Inferior parietal cortex (tissue), 1 donor: ENCODE results near the gene DQX1.
A peak's percentile ranks its signal among the peaks of the same experiment; 100 is the strongest.

Source experiments
- DNase-seq: peaks from one replicate; pipeline ENCODE4 v3.0.0-alpha.2; 2016; ENCODE audit errors: extremely low spot score

Gene DQX1

GRCh38 chr2:74532222-74532621 is 6.2 kb upstream of the DQX1 start:
- DNase-seq: no peak

GRCh38 chr2:74531666-74532065 is 5.6 kb upstream of the DQX1 start:
- no peak for DNase-seq

GRCh38 chr2:74530239-74531187 is 4.5 kb upstream of the DQX1 start:
- peak; percentile 59 for DNase-seq

- peak; percentile 98 for DNase-seq
Measured at GRCh38 chr2:74529357-74530238, 3.6 kb upstream of the DQX1 start, which contains the start of the genes AUP1 and HTRA2. TSS of gene AUP1 (minus strand) at chr2:74529706. CDS start at chr2:74529629, 77 bp downstream. TSS of gene HTRA2 (plus strand) at chr2:74529933. CDS start at chr2:74530007, 74 bp downstream.

DNA sequence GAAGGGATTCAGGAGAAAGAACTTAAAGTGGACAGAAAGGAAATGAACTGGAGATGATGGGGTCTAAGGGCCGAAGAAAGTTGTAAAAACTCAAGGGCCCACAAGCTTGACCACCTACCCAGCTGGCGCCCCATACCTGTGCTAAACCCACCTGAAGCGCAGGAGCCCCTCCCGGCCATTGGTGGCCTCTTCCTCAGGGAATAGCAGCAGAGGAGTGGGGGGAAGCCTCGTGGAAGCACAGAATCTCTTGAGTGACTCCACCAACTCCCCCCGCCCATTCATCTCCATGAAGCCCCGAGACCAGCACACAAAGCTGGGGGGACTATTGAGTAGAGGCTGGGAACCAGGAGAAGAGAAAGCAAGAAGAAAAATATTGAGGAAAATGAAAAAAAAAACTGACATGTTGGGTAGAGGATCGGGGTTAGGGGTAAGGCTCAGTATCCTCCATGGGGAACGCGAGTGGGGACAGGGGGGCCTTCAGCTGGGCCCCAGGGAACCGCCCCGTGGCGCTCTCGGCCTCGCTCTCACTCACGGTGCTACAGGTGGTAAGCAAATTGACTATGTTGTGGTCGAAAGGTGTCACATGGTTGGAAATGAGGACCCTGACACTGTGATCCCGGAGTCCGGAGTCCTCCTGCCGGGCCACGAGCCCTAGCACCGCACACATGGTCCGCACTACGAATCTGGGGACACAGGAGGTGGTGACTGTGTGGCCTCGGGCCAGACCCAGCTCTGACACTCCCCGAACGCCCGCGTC is 2.7 kb upstream of the DQX1 start:
- no peak for DNase-seq

DNA sequence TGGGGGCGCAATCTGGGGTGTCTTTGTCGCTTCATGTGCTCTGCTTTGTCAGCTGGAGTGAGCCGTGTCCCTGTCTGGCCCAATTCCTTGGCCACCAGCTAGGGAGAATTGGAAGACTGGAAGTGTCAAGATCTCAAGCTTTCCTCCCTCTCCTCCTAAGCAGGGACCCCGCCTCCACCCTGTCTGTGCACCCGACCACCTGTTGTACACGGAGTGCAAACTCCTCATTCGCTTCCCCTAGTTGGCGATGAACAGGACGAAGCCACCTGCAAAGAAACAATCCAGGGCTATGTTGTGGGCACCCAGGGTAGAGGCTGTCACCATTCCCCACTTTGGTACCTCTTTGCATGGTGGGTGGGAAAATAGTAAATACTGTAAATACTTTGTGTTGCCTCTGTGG is 1.7 kb upstream of the DQX1 start:
- no peak for DNase-seq

DNA sequence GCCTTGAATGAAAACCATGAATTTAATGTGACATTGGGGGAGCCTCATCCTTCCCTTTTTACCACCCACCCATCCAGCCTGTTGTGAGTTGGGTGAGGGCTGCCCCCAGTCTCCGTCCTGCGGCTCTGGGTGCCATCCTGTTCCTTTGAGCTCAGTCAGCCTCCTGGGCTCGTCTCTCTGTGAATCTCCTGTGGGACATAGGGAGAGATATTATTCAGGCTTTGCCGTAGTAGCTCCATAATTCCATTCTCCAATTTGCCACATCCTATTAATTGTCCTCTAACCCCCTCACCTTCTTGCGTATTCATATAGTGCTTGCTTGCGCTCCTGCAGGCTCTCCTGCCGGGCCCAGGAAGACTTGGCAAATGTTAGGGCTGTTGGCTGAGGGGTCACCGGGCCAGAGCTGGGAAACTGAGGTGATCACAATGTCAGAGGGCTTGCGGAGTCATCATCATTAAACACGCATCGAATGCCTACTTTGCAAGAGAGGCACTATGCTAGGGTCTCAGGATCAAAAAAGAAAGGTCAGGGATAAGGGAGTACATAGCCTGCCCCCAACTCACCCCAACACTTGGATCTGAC is 709 bp upstream of the DQX1 start:
- no peak for DNase-seq

DNA sequence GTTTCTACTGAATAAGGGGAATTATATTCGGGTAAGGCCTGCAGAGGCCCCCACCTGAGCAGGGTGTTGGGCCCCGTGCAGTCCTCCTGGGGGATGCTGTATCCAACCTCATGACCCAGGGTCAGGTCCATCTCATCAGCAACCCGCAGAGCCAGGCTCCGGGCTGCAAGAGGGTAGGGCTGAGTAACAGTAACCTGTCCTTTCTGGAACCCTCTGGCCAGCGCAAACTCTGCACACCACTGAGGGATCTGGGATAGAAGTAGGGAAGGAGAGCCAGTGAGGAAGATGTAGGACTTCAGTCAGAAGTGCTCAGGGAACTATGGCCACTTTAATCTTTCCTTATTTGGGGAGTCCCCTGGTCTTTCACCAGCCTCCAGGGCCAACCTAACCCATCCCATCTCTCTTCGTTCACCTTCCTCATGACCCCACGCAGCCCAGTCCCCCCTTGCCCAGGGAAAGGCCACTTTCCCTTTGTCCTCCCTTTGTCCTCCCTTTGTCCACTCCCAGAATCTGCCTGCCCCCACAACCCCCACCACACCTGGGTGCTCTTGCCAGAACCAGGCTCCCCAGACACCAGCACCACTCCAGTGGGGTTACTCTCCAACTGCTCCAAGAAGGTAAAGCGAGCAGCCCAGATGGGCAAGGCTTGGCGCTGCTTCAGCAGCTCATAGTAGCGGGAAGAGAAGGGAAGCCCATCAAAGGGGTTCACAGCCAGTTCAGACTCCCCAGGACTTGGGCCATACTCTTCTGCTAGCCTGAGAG is 895 bp downstream of the DQX1 start:
- no peak for DNase-seq

DNA sequence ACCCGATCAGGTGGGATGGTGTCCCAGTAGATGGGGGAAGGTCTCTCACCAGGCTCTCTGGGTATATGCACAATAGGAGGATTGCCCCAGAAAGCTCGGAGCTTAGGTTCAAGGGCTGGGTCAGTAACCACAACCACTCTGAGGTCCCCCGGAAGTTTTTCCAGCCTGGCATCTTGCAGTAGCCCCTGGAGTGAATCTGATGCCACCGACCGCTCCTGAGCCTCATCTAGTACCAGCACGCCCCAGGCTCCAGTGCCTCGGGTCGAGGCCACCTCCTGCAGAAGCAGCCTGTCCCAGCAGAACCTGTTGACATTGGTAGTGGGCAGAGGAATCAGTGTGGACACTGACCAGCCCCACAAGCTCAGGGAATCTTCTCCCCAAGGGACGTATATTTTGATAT is 2.0 kb downstream of the DQX1 start:
- no peak for DNase-seq

DNA sequence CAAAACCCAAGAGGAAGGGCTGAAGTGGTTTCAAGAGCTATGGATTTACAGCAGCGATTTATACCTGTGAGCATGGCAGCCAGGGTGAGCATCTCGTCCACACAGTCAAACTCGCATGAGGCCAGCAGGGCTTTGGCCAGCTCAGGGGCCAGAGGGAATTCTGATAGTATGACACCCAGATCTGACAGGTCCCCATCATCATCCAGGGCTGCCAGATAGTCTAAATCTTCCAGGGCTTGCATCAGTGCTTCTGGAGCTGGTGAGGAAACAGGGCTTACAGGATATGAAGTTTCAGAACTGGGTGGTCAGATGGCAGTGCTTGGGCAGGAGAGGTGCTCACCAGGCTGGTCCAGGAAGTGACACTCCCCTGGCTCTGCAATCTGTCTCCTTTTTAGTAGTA is 3.5 kb downstream of the DQX1 start:
- DNase-seq: no peak

GRCh38 chr2:74516650-74517049 is 9.4 kb downstream of the DQX1 start:
- no peak for DNase-seq

- no peak for DNase-seq
Measured at GRCh38 chr2:74515981-74516633, 9.9 kb downstream of the DQX1 start.

- DNase-seq: no peak
Measured at GRCh38 chr2:74515271-74515980, 10.6 kb downstream of the DQX1 start.

GRCh38 chr2:74514368-74515270 is 11.4 kb downstream of the DQX1 start, which contains the start of gene TLX2:
TSS of gene TLX2 (plus strand) at chr2:74514450. CDS start at chr2:74514807, 357 bp downstream.
- DNase-seq: no peak

DNA sequence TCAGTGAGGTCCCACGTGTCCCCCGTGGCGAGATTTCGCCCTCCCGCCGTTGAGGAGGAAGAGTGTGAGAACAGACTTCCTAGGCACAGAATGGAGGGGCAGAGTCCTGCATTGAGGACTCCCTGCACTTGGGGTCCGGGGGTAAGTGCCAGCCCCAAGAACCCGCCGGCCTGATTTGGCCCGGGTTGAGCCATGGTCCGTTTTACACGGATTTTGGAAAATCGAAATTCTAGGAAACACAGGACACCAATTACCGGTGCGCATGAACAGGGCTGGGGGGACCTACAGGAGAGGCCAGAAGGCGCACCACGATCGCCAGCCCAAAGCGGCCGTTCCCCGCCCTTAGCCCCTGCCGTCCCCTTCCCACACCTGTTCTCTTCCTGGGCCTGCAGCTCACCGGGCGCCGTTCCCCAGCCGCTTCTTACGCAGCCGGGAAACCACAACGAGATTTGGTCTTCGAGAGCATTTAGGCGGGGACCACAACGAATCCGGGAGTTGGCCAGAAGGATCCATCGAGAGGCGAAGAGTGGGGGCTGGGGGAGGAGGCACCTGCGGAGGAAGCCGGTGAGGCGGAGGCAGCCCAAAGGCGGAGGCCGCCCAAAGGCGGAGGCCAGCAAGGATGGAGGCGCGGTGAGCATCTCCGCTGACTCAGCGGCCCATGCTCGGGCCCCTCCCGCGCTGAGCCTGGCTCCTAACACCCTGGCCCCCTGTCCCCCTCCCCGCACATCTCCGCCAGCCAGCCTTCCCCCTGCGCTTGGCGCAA is 12.2 kb downstream of the DQX1 start:
- DNase-seq: no peak

DNA sequence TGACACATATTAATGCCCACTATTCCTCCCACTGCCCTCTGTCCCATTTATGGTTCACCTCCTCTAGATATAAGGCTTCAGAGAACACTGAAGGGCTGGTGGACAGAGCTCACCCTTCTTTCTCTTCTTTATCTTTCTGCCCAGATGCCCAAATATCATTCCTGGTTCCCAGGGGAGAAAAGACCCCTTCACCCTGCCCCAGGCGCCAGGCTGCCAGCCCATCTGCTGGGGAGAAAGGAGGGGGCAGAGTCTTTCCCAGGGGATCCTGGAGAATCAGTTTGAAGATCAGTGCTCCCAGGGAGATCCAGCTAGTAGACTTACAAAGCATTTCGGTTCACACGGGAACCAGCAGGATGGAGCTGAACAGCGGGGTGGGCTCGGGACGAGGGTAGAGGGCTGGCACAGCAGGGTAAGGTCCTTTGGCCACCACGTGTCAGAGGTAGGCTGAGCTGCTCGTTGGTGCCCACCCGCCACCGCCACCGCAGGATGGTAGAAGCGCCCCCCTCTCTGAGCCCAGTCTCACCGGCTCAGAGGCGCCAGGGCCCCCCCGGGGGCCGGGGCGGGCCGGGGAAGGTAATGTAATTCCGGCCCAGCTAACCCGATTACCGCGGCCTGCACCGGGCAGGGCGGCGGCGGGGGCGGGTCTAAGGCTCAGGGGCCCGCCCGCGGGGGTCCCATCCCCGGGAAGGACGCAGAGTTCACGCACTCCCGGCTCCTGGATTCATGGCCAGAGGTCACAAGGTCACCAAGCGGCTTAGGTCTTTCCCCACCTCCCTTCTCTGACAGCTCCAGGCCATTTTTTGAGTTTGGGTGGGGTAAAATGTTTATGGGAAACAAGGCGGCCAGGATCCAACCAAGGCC is 13.1 kb downstream of the DQX1 start:
- no peak for DNase-seq
